ENCODE measurements around the gene ZBTB46. TPM values are rescaled to one million over a fixed set of nuclear protein-coding genes. Genes with fewer than 3 reads are reported as not detected.

ZBTB46 gene
- total RNA-seq, 1 experiment from 2014 or later: 18.9 TPM

GRCh38 chr20:63737945-63738686, 92.9 kb downstream of the ZBTB46 start:
- CTCF ChIA-PET: interaction anchor here (0.8 to 2.2 kb wide), 7 partner anchors 10 to 243 kb away, joined by 3 to 10 read pairs (median 5); partner anchors contain the start of genes ARFRP1, PRPF6 and ZGPAT
- no peaks in the 10 kb centered on the region for H3K27me3 Mint-ChIP-seq (ENCODE audit: low read depth)
- POLR2A ChIA-PET: interaction anchor here (1.3 to 1.5 kb wide), 2 partner anchors 30 to 127 kb away, joined by 6 to 7 read pairs; partner anchors contain the start of genes ARFRP1, TPD52L2 and ZGPAT
- DNase-seq (ENCODE audit: low spot score) (peak; percentile 42), ATAC-seq (peak; percentile 0; the same call in 1 of the 2 replicates)
- peak overlapping the region; percentile 31; the same call in 1 of the 2 replicates for H3K4me3 Mint-ChIP-seq
- peaks cover 8% of the 10 kb centered on the region; the same call in 1 of the 2 replicates for H3K36me3 Mint-ChIP-seq
- no peaks in the 10 kb centered on the region for H3K4me1 Mint-ChIP-seq
- H3K27ac Mint-ChIP-seq: no peak overlapping the region
- no peaks in the 10 kb centered on the region for H3K9me3 Mint-ChIP-seq
- TF ChIP-seq NFYB (CRISPR knock-in tag; conservative IDR thresholded peaks at IDR 0.05; ENCODE audit: low read depth) (no peak), TCF7 (CRISPR knock-in tag; IDR thresholded peaks at IDR 0.05; ENCODE audit: low read depth) (no peak), TP53 (CRISPR knock-in tag; IDR thresholded peaks at IDR 0.05) (no peak), JUN (CRISPR knock-in tag; IDR thresholded peaks at IDR 0.05) (no peak), IRF2 (CRISPR knock-in tag; IDR thresholded peaks at IDR 0.05; ENCODE audit: borderline replicate concordance, low read depth) (no peak), RELA (CRISPR knock-in tag; IDR thresholded peaks at IDR 0.05; ENCODE audit: borderline replicate concordance) (no peak), ETV6 (CRISPR knock-in tag; IDR thresholded peaks at IDR 0.05) (no peak), ATF1 (CRISPR knock-in tag; IDR thresholded peaks at IDR 0.05) (no peak), ZNF317 (CRISPR knock-in tag; IDR thresholded peaks at IDR 0.05; ENCODE audit: borderline replicate concordance, low read depth) (0 out of 2 replicates have a peak, but pooled peaks have one; percentile 31), ELF4 (CRISPR knock-in tag; IDR thresholded peaks at IDR 0.05; ENCODE audit: low read depth) (no peak), ZNF219 (CRISPR knock-in tag; IDR thresholded peaks at IDR 0.05; ENCODE audit: borderline replicate concordance) (no peak), ZMAT4 (CRISPR knock-in tag; IDR thresholded peaks at IDR 0.05) (no peak), KAT7 (CRISPR knock-in tag; IDR thresholded peaks at IDR 0.05; ENCODE audit: borderline replicate concordance) (no peak), ZSCAN18 (CRISPR knock-in tag; IDR thresholded peaks at IDR 0.05) (no peak), ERG (CRISPR knock-in tag; IDR thresholded peaks at IDR 0.05) (no peak), JAZF1 (CRISPR knock-in tag; IDR thresholded peaks at IDR 0.05) (no peak), SOX15 (CRISPR knock-in tag; IDR thresholded peaks at IDR 0.05) (no peak)
- TF ChIP-seq, protein P1, sequence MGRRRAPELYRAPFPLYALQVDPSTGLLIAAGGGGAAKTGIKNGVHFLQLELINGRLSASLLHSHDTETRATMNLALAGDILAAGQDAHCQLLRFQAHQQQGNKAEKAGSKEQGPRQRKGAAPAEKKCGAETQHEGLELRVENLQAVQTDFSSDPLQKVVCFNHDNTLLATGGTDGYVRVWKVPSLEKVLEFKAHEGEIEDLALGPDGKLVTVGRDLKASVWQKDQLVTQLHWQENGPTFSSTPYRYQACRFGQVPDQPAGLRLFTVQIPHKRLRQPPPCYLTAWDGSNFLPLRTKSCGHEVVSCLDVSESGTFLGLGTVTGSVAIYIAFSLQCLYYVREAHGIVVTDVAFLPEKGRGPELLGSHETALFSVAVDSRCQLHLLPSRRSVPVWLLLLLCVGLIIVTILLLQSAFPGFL (CRISPR knock-in tag; IDR thresholded peaks at IDR 0.05; ENCODE audit: borderline replicate concordance): peak; percentile 48; the same call in 1 of the 2 replicates
- TF ChIP-seq, protein P2, sequence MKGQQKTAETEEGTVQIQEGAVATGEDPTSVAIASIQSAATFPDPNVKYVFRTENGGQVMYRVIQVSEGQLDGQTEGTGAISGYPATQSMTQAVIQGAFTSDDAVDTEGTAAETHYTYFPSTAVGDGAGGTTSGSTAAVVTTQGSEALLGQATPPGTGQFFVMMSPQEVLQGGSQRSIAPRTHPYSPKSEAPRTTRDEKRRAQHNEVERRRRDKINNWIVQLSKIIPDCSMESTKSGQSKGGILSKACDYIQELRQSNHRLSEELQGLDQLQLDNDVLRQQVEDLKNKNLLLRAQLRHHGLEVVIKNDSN (CRISPR knock-in tag; IDR thresholded peaks at IDR 0.05): no peak
- TF ChIP-seq, protein P3, sequence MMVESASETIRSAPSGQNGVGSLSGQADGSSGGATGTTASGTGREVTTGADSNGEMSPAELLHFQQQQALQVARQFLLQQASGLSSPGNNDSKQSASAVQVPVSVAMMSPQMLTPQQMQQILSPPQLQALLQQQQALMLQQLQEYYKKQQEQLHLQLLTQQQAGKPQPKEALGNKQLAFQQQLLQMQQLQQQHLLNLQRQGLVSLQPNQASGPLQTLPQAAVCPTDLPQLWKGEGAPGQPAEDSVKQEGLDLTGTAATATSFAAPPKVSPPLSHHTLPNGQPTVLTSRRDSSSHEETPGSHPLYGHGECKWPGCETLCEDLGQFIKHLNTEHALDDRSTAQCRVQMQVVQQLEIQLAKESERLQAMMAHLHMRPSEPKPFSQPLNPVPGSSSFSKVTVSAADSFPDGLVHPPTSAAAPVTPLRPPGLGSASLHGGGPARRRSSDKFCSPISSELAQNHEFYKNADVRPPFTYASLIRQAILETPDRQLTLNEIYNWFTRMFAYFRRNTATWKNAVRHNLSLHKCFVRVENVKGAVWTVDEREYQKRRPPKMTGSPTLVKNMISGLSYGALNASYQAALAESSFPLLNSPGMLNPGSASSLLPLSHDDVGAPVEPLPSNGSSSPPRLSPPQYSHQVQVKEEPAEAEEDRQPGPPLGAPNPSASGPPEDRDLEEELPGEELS (CRISPR knock-in tag; IDR thresholded peaks at IDR 0.05): 0 out of 2 replicates have a peak, but pooled peaks have one; percentile 34
- TF ChIP-seq, protein P4, sequence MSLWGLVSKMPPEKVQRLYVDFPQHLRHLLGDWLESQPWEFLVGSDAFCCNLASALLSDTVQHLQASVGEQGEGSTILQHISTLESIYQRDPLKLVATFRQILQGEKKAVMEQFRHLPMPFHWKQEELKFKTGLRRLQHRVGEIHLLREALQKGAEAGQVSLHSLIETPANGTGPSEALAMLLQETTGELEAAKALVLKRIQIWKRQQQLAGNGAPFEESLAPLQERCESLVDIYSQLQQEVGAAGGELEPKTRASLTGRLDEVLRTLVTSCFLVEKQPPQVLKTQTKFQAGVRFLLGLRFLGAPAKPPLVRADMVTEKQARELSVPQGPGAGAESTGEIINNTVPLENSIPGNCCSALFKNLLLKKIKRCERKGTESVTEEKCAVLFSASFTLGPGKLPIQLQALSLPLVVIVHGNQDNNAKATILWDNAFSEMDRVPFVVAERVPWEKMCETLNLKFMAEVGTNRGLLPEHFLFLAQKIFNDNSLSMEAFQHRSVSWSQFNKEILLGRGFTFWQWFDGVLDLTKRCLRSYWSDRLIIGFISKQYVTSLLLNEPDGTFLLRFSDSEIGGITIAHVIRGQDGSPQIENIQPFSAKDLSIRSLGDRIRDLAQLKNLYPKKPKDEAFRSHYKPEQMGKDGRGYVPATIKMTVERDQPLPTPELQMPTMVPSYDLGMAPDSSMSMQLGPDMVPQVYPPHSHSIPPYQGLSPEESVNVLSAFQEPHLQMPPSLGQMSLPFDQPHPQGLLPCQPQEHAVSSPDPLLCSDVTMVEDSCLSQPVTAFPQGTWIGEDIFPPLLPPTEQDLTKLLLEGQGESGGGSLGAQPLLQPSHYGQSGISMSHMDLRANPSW (CRISPR knock-in tag; conservative IDR thresholded peaks at IDR 0.05; ENCODE audit: low read depth): no peak
- TF ChIP-seq, protein P5, sequence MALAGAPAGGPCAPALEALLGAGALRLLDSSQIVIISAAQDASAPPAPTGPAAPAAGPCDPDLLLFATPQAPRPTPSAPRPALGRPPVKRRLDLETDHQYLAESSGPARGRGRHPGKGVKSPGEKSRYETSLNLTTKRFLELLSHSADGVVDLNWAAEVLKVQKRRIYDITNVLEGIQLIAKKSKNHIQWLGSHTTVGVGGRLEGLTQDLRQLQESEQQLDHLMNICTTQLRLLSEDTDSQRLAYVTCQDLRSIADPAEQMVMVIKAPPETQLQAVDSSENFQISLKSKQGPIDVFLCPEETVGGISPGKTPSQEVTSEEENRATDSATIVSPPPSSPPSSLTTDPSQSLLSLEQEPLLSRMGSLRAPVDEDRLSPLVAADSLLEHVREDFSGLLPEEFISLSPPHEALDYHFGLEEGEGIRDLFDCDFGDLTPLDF (CRISPR knock-in tag; IDR thresholded peaks at IDR 0.05): no peak
- TF ChIP-seq, protein P6, sequence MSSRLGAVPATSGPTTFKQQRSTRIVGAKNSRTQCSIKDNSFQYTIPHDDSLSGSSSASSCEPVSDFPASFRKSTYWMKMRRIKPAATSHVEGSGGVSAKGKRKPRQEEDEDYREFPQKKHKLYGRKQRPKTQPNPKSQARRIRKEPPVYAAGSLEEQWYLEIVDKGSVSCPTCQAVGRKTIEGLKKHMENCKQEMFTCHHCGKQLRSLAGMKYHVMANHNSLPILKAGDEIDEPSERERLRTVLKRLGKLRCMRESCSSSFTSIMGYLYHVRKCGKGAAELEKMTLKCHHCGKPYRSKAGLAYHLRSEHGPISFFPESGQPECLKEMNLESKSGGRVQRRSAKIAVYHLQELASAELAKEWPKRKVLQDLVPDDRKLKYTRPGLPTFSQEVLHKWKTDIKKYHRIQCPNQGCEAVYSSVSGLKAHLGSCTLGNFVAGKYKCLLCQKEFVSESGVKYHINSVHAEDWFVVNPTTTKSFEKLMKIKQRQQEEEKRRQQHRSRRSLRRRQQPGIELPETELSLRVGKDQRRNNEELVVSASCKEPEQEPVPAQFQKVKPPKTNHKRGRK (CRISPR knock-in tag; IDR thresholded peaks at IDR 0.05; ENCODE audit: borderline replicate concordance): no peak
